ENCODE data around the gene SPG7.

The SPG7 gene

GRCh38 chr16:89600956-89601355 lies 92.8 kb downstream of the SPG7 start:
- no peak for DNase-seq (ENCODE audit: low read depth)

- DNase-seq (ENCODE audit: low read depth), result no peak
Observed at GRCh38 chr16:89601906-89602272, 93.7 kb downstream of the SPG7 start.

- peak; percentile 41 for DNase-seq (ENCODE audit: low read depth)
Observed at GRCh38 chr16:89602273-89602951, 94.2 kb downstream of the SPG7 start.

- DNase-seq (ENCODE audit: low read depth), result no peak
Observed at GRCh38 chr16:89602952-89603590, 94.9 kb downstream of the SPG7 start.

- DNase-seq (ENCODE audit: low read depth), result no peak
Observed at GRCh38 chr16:89604764-89605163, 96.6 kb downstream of the SPG7 start.

GRCh38 chr16:89605186-89605970 lies 97.2 kb downstream of the SPG7 start:
- DNase-seq (ENCODE audit: low read depth), result no peak

DNA sequence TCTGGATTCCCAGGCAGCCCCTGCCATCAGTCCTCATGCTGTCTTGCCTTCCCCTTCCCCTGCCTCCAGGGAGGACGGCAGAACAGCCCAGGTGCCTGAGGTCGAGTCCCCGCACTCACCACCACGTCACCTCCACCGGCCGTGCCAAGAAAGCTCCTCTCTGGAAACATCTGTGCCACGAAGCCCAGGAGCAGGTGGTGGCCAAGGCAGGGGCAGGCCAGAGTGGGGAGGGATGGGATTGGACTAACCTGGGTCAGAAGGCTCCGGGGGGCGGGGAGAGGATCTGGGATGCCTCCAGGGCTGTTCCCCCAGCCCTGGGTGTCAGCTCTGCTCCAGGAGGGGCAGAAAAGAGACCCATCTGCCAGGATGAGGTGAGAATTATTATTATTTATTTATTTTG lies 97.8 kb downstream of the SPG7 start:
- DNase-seq (ENCODE audit: low read depth), result no peak
